CD14-positive monocyte (primary cell): ENCODE measurements around the gene DNMT3A. TPM values are rescaled to one million over a fixed set of nuclear protein-coding genes. Genes with fewer than 3 reads are reported as not detected.

Experiments
- DNase-seq, 3 donors: peaks; one replicate each; pipeline ENCODE4 v3.0.0-alpha.2; 2011 to 2022
- H2AFZ ChIP-seq: 2 replicates; pipeline ENCODE4 v1.6.0; 2012; ENCODE audit warnings: mild to moderate bottlenecking, low read depth, low read length, inconsistent platforms; ENCODE audit not compliant: insufficient read depth, poor library complexity, severe bottlenecking
- H3K27ac ChIP-seq, 2 donors: 1 replicate in 1 of 2; 2 replicates in 1 of 2; pipeline ENCODE4 v1.5.1; 2012 to 2013; ENCODE audit warnings: low read length in 2 of 2, control low read depth in 1 of 2, inconsistent platforms in 1 of 2, low read depth in 1 of 2, mild to moderate bottlenecking in 1 of 2
- H3K27me3 ChIP-seq, 2 donors: one replicate each; pipeline versions ENCODE4 v1.6.0 to v1.6.1; 2011 to 2013; ENCODE audit warnings: low read length in 2 of 2; ENCODE audit not compliant: control insufficient read depth in 2 of 2, insufficient read depth in 2 of 2
- H3K36me3 ChIP-seq, 2 donors: replicated peaks in 1 of 2; 1 replicate in 1 of 2; 2 replicates in 1 of 2; pipeline versions ENCODE4 v1.5.1 to v1.6.1; 2012 to 2013; ENCODE audit warnings: low read length in 2 of 2, control low read depth in 1 of 2, inconsistent platforms in 1 of 2, mild to moderate bottlenecking in 1 of 2; ENCODE audit not compliant: insufficient read depth in 2 of 2, control insufficient read depth in 1 of 2
- H3K4me1 ChIP-seq, 2 donors: 1 replicate in 1 of 2; 2 replicates in 1 of 2; pipeline versions ENCODE4 v1.5.1 to v1.6.1; 2012 to 2013; ENCODE audit warnings: low read length in 2 of 2, control low read depth in 1 of 2, inconsistent platforms in 1 of 2, mild to moderate bottlenecking in 1 of 2, moderate library complexity in 1 of 2; ENCODE audit not compliant: insufficient read depth in 2 of 2, control insufficient read depth in 1 of 2
- H3K4me2 ChIP-seq: replicated peaks from 2 replicates; pipeline ENCODE3; 2012; ENCODE audit warnings: low read length, moderate library complexity, mild to moderate bottlenecking; ENCODE audit not compliant: poor library complexity, severe bottlenecking; ENCODE audit errors: extremely low read depth
- H3K4me3 ChIP-seq, 3 experiments: fragments of 200-600 bp in 1 of 3; sonication (generic) in 1 of 3; replicated peaks in 1 of 3; 1 replicate in 2 of 3; 2 replicates in 1 of 3; pipeline ENCODE4 v1.5.1; 2011 to 2013; ENCODE audit warnings: low read length in 3 of 3, mild to moderate bottlenecking in 3 of 3, control low read depth in 2 of 3, low read depth in 2 of 3, inconsistent platforms in 1 of 3, moderate library complexity in 1 of 3
- H3K79me2 ChIP-seq: 2 replicates; pipeline ENCODE4 v1.6.0; 2012; ENCODE audit warnings: mild to moderate bottlenecking, control low read depth, inconsistent platforms, low read length, moderate library complexity; ENCODE audit not compliant: insufficient read depth
- H3K9ac ChIP-seq: 2 replicates; pipeline ENCODE4 v1.6.0; 2017; ENCODE audit warnings: low read length, mild to moderate bottlenecking; ENCODE audit not compliant: insufficient read depth, poor library complexity, severe bottlenecking
- H3K9me3 ChIP-seq, 2 donors: replicated peaks in 1 of 2; 1 replicate in 1 of 2; 2 replicates in 1 of 2; pipeline versions ENCODE4 v1.5.1 to v1.6.1; 2012 to 2013; ENCODE audit warnings: low read length in 2 of 2, control low read depth in 1 of 2; ENCODE audit not compliant: control insufficient read depth in 1 of 2, insufficient read depth in 1 of 2
- H4K20me1 ChIP-seq: 2 replicates; pipeline ENCODE4 v1.6.0; 2012; ENCODE audit warnings: mild to moderate bottlenecking, low read length, control low read depth, moderate library complexity; ENCODE audit not compliant: insufficient read depth
- H3K27ac Mint-ChIP-seq, 7 donors: one replicate each; pipeline ENCODE4 v1.8.0; 2020; ENCODE audit warnings: mild to moderate bottlenecking in 7 of 7, mixed read lengths in 7 of 7, moderate library complexity in 6 of 7, inconsistent platforms in 2 of 7
- H3K27me3 Mint-ChIP-seq, 3 donors: one replicate each; pipeline ENCODE4 v1.8.0; 2021 to 2022; ENCODE audit warnings: low read depth in 3 of 3, mild to moderate bottlenecking in 3 of 3, mixed read lengths in 3 of 3, moderate library complexity in 3 of 3, inconsistent platforms in 1 of 3
- H3K36me3 Mint-ChIP-seq, 2 donors: one replicate each; pipeline ENCODE4 v1.8.0; 2020; ENCODE audit warnings: mixed read lengths in 2 of 2, inconsistent platforms in 1 of 2, mild to moderate bottlenecking in 1 of 2
- H3K4me1 Mint-ChIP-seq: one replicate; pipeline ENCODE4 v1.8.0; 2020; ENCODE audit warnings: mild to moderate bottlenecking, mixed read lengths
- H3K4me3 Mint-ChIP-seq, 2 donors: one replicate each; pipeline ENCODE4 v1.8.0; 2020; ENCODE audit warnings: mild to moderate bottlenecking in 2 of 2, mixed read lengths in 2 of 2, moderate library complexity in 1 of 2
- H3K9me3 Mint-ChIP-seq, 7 donors: one replicate each; pipeline ENCODE4 v1.8.0; 2020 to 2022; ENCODE audit warnings: mixed read lengths in 7 of 7, mild to moderate bottlenecking in 6 of 7, moderate library complexity in 6 of 7, inconsistent platforms in 2 of 7
- WGBS: methylation state at CpG from one replicate; pipeline ENCODE4 v1.1.5; 2013; ENCODE audit warnings: missing lambda C conversion rate; ENCODE audit not compliant: insufficient coverage; 5-methylcytosine and 5-hydroxymethylcytosine counted together
- intact Hi-C, 2 donors: fragments of 100-400 bp; cut with micrococcal nuclease; formaldehyde crosslinking; loops; one replicate each; pipeline versions ENCODE4 v1.15.0 to v1.15.1; 2023
- polyA plus RNA-seq, 3 donors: library from polyadenylated mRNA; depleted of rRNA in 1 of 3; unstranded in 2 of 3; stranded (reverse) in 1 of 3; fragments of 300-500 nt in 2 of 3; fragments of >200 nt in 1 of 3; fragmentation: Illumina TruSeq in 2 of 3; gene quantifications; 1 replicate in 2 of 3; 2 replicates in 1 of 3; pipeline ENCODE4 v1.2.3, GENCODE V29; 2012 to 2021
- TF ChIP-seq, protein P1 (sequence below): fragments of 200-600 bp; IDR thresholded peaks from one replicate; pipeline ENCODE4 v1.8.0; 2022; ENCODE audit warnings: antibody characterized with exemption, mild to moderate bottlenecking

The DNMT3A gene
- polyA plus RNA-seq, 3 donors, result 1.7 to 7.9 (median 2.7) TPM

DNA sequence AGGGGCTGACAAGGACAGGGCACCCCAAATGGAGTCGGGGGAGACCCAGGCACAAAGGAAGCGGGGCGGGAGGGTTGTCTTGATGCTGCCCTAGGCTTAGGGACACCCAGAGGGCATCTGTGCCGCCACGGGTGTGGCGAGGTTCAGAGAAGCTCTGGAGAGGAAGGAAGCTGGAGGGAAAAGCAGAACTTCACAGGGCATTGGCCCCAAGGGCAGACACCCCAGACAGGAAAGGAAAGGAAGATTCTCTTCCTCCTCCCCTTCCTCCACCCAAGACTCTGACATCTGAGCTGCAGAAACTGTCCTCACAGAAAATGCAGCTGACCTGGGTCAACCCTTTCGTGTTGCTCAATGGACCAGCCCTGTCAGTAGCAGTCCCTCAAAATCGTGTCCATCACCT is 25.6 kb downstream of the DNMT3A start:
- Histone ChIP-seq H2AFZ (no peak overlapping the region), H3K9me3 (no peaks in the 10 kb centered on the region), H4K20me1 (peaks cover 2% of the 10 kb centered on the region), H3K27me3 (no peaks in the 10 kb centered on the region), H3K9ac (no peak overlapping the region), H3K27ac (peak overlapping the region; percentile 39 to 69), H3K79me2 (no peaks in the 10 kb centered on the region), H3K36me3 (peaks cover 0 to 19% of the 10 kb centered on the region in 2 donors), H3K4me1 (peaks cover 37 to 42% of the 10 kb centered on the region in 2 donors), H3K4me2 (peak overlapping the region; percentile 62), H3K4me3 (peak overlapping the region in 1 of 3 experiments; percentile 51)
- peak overlapping the region; percentile 80 to 93 (median 89) for H3K27ac Mint-ChIP-seq
- H3K27me3 Mint-ChIP-seq, result peaks cover 0 to 7% (median 0%) of the 10 kb centered on the region in 3 donors
- H3K4me3 Mint-ChIP-seq, result peak overlapping the region; percentile 39 to 67
- peaks cover 44% of the 10 kb centered on the region for H3K4me1 Mint-ChIP-seq
- peaks cover 22 to 28% of the 10 kb centered on the region in 2 donors for H3K36me3 Mint-ChIP-seq
- TF ChIP-seq, protein P1, sequence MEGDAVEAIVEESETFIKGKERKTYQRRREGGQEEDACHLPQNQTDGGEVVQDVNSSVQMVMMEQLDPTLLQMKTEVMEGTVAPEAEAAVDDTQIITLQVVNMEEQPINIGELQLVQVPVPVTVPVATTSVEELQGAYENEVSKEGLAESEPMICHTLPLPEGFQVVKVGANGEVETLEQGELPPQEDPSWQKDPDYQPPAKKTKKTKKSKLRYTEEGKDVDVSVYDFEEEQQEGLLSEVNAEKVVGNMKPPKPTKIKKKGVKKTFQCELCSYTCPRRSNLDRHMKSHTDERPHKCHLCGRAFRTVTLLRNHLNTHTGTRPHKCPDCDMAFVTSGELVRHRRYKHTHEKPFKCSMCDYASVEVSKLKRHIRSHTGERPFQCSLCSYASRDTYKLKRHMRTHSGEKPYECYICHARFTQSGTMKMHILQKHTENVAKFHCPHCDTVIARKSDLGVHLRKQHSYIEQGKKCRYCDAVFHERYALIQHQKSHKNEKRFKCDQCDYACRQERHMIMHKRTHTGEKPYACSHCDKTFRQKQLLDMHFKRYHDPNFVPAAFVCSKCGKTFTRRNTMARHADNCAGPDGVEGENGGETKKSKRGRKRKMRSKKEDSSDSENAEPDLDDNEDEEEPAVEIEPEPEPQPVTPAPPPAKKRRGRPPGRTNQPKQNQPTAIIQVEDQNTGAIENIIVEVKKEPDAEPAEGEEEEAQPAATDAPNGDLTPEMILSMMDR, result no peak
- intact Hi-C loops, result loop anchor here in 1 of 2 donors (5.0 kb wide), 1 partner anchor 39 kb away; no protein-coding TSS in a partner anchor
- WGBS, result 0% methylated on average over 5 of the region's 8 CpGs
- no peaks in the 10 kb centered on the region for H3K9me3 Mint-ChIP-seq
- DNase-seq, result peak; percentile 84 to 95 (median 86)

DNA sequence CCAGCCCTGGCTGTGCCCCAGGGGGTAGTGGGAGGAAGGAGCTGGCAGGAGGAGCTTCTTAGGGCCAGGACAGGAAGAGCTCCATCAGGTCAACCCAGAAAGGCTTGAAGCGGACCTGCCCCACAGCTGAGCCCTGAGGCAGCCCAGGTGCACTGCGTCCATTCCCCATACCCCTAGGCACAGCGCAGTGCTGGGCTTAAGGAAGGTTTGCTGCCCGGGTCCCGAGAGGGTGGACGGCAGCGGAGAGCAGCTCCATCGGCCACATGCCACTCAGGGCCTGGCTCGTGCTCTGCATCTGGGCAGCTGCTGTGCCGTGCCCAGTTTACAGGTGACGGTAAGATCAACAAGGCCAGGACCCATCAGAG is 26.4 kb downstream of the DNMT3A start:
- H3K9me3 Mint-ChIP-seq, result no peaks in the 10 kb centered on the region
- H3K36me3 ChIP-seq, result peaks cover 0 to 19% of the 10 kb centered on the region in 2 donors
- peaks cover 37 to 42% of the 10 kb centered on the region in 2 donors for H3K4me1 ChIP-seq
- H3K4me1 Mint-ChIP-seq, result peaks cover 44% of the 10 kb centered on the region
- peaks cover 26 to 28% of the 10 kb centered on the region in 2 donors for H3K36me3 Mint-ChIP-seq
- H3K27ac Mint-ChIP-seq, result peak overlapping the region in 6 of 7 donors; percentile 77 to 93 (median 87)
- peak overlapping the region; percentile 27 to 69 for H3K27ac ChIP-seq
- no peaks in the 10 kb centered on the region for H3K27me3 ChIP-seq
- no peaks in the 10 kb centered on the region for H3K9me3 ChIP-seq
- no peaks in the 10 kb centered on the region for H4K20me1 ChIP-seq
- H3K9ac ChIP-seq, result peak overlapping the region; percentile 55
- H3K79me2 ChIP-seq, result no peaks in the 10 kb centered on the region
- peak in 1 of 3 donors; percentile 7 for DNase-seq
- H2AFZ ChIP-seq, result peak overlapping the region; percentile 34
- H3K4me3 ChIP-seq, result peak overlapping the region in 1 of 3 experiments; percentile 51
- H3K27me3 Mint-ChIP-seq, result peaks cover 0 to 8% (median 0%) of the 10 kb centered on the region in 3 donors
- 96% methylated on average over 9 of the region's 11 CpGs for WGBS
- TF ChIP-seq, protein P1, result no peak
- peak overlapping the region; percentile 62 for H3K4me2 ChIP-seq
- intact Hi-C loops, result loop anchor here in 1 of 2 donors (5.0 kb wide), 1 partner anchor 38 kb away; no protein-coding TSS in a partner anchor
- peak overlapping the region in 1 of 2 donors; percentile 67 for H3K4me3 Mint-ChIP-seq
